IMR-90 (cell line): ENCODE results near the gene PXDC1. TPM values are rescaled to one million over a fixed set of nuclear protein-coding genes. Genes with fewer than 3 reads are reported as not detected.

Experiments used
- ATAC-seq: fragments of 200-7000 bp; cut with Tn5 transposase; 2 replicates; pipeline ENCODE4 v1.9.1; 2020; ENCODE audit warnings: low read depth, mild to moderate bottlenecking, moderate library complexity
- BruUV-seq: library from RNA; stranded (reverse); fragments of 400-500 nt; replicated peaks from 2 replicates; lab custom pipeline; 2021; lab: Mats Ljungman, UMichigan
- CTCF ChIA-PET: fragments of 300-600 bp; formaldehyde crosslinking; extraction: SDS; loops from one replicate; lab custom pipeline; 2021; ENCODE audit warnings: antibody characterized with exemption; lab: Yijun Ruan, JAX
- POLR2A ChIA-PET: fragments of 300-600 bp; sonication (Branson Sonifier 250); formaldehyde crosslinking; loops from one replicate; lab custom pipeline; 2022; ENCODE audit warnings: antibody characterized with exemption; ENCODE audit not compliant: unreplicated experiment; lab: Charles Lee
- DNase-seq: peaks from one replicate; pipeline ENCODE4 v3.0.0; 2013
- H2AFZ ChIP-seq: replicated peaks from 2 replicates; pipeline ENCODE3; 2013; ENCODE audit warnings: low read length, mild to moderate bottlenecking; ENCODE audit not compliant: poor library complexity
- H2AK5ac ChIP-seq: 2 replicates; pipeline ENCODE4 v1.6.1; 2013; ENCODE audit warnings: low read depth, low read length, inconsistent platforms
- H2AK9ac ChIP-seq: replicated peaks from 2 replicates; pipeline ENCODE3; 2013; ENCODE audit warnings: mild to moderate bottlenecking, low read depth, low read length, moderate library complexity; ENCODE audit not compliant: poor library complexity
- H2BK120ac ChIP-seq: 2 replicates; pipeline ENCODE4 v1.6.1; 2013; ENCODE audit warnings: low read depth, low read length, inconsistent platforms
- H2BK15ac ChIP-seq: 3 replicates; pipeline ENCODE4 v1.6.1; 2013; ENCODE audit warnings: low read depth, low read length, inconsistent platforms
- H2BK20ac ChIP-seq: 2 replicates; pipeline ENCODE4 v1.6.1; 2013; ENCODE audit warnings: low read depth, mild to moderate bottlenecking, inconsistent platforms, low read length, moderate library complexity
- H2BK5ac ChIP-seq: 2 replicates; pipeline ENCODE4 v1.6.1; 2013; ENCODE audit warnings: mild to moderate bottlenecking, low read depth, low read length, inconsistent platforms; ENCODE audit not compliant: poor library complexity, severe bottlenecking
- H3K14ac ChIP-seq: replicated peaks from 2 replicates; pipeline ENCODE4 v1.6.1; 2013; ENCODE audit warnings: low read depth, low read length, inconsistent platforms
- H3K18ac ChIP-seq: 2 replicates; pipeline ENCODE4 v1.6.1; 2013; ENCODE audit warnings: low read depth, low read length, control low read depth
- H3K23ac ChIP-seq: 2 replicates; pipeline ENCODE4 v1.6.1; 2013; ENCODE audit warnings: low read depth, low read length, inconsistent platforms
- H3K27ac ChIP-seq: 2 replicates; pipeline ENCODE4 v1.5.1; 2013; ENCODE audit warnings: mild to moderate bottlenecking, control low read depth, low read length; ENCODE audit not compliant: insufficient read depth
- H3K27me3 ChIP-seq: 2 replicates; pipeline ENCODE4 v1.6.1; 2013; ENCODE audit warnings: low read length; ENCODE audit not compliant: control insufficient read depth, insufficient read depth
- H3K36me3 ChIP-seq: 2 replicates; pipeline ENCODE4 v1.6.1; 2013; ENCODE audit warnings: low read length, mixed read lengths; ENCODE audit not compliant: control insufficient read depth, insufficient read depth
- H3K4ac ChIP-seq: 2 replicates; pipeline ENCODE4 v1.6.1; 2013; ENCODE audit warnings: low read depth, low read length, inconsistent platforms
- H3K4me1 ChIP-seq: 2 replicates; pipeline ENCODE4 v1.6.1; 2013; ENCODE audit warnings: low read length, mixed read lengths; ENCODE audit not compliant: control insufficient read depth, insufficient read depth
- H3K4me2 ChIP-seq: 2 replicates; pipeline ENCODE4 v1.6.1; 2013; ENCODE audit warnings: low read depth, mild to moderate bottlenecking, control low read depth, low read length, moderate library complexity
- H3K4me3 ChIP-seq: 2 replicates; pipeline ENCODE4 v1.5.1; 2013; ENCODE audit warnings: low read depth, mild to moderate bottlenecking, control low read depth, low read length, moderate library complexity; ENCODE audit not compliant: insufficient read depth
- H3K56ac ChIP-seq: 2 replicates; pipeline ENCODE4 v1.6.1; 2013; ENCODE audit warnings: low read length, inconsistent platforms; ENCODE audit not compliant: insufficient read depth; ENCODE audit errors: extremely low read depth
- H3K79me1 ChIP-seq, 2 experiments: 2 replicates each; pipeline ENCODE4 v1.6.1; 2013; ENCODE audit warnings: low read length in 2 of 2, inconsistent platforms in 1 of 2, low read depth in 1 of 2
- H3K9ac ChIP-seq: 2 replicates; pipeline ENCODE4 v1.6.1; 2013; ENCODE audit warnings: low read depth, low read length, control low read depth
- H3K9me1 ChIP-seq: 2 replicates; pipeline ENCODE4 v1.6.1; 2013; ENCODE audit warnings: low read length, inconsistent platforms; ENCODE audit not compliant: insufficient read depth
- H3K9me3 ChIP-seq: 2 replicates; pipeline ENCODE4 v1.6.1; 2013; ENCODE audit warnings: low read length; ENCODE audit not compliant: control insufficient read depth, insufficient read depth
- H4K20me1 ChIP-seq: 2 replicates; pipeline ENCODE4 v1.6.1; 2013; ENCODE audit warnings: low read length, inconsistent platforms; ENCODE audit not compliant: insufficient read depth
- H4K5ac ChIP-seq: 2 replicates; pipeline ENCODE4 v1.6.1; 2013; ENCODE audit warnings: mild to moderate bottlenecking, low read depth, low read length, control low read depth
- H4K8ac ChIP-seq, 2 experiments: 2 replicates each; pipeline ENCODE4 v1.6.1; 2013; ENCODE audit warnings: low read depth in 2 of 2, low read length in 2 of 2, control low read depth in 1 of 2, inconsistent platforms in 1 of 2
- H4K91ac ChIP-seq: 2 replicates; pipeline ENCODE4 v1.6.1; 2013; ENCODE audit warnings: low read depth, low read length, inconsistent platforms; ENCODE audit not compliant: insufficient read depth
- BHLHE40 ChIP-seq: fragments of 150-350 bp; IDR thresholded peaks from 2 replicates; pipeline ENCODE4 v1.6.1; 2016; ENCODE audit warnings: mild to moderate bottlenecking, low read depth, low read length
- CEBPB ChIP-seq: IDR thresholded peaks from 2 replicates; pipeline ENCODE4 v1.6.1; 2012; ENCODE audit warnings: low read depth, low read length, improper control_type of control experiment
- FOS ChIP-seq: fragments of 150-350 bp; IDR thresholded peaks from 2 replicates; pipeline ENCODE4 v1.6.1; 2016; ENCODE audit warnings: low read depth, low read length
- MAZ ChIP-seq: IDR thresholded peaks from 2 replicates; pipeline ENCODE4 v1.6.1; 2012; ENCODE audit warnings: low read depth, mild to moderate bottlenecking, low read length, improper control_type of control experiment, moderate library complexity, borderline replicate concordance
- MXI1 ChIP-seq: IDR thresholded peaks from 2 replicates; pipeline ENCODE4 v1.6.1; 2012; ENCODE audit warnings: low read depth, mild to moderate bottlenecking, low read length, moderate library complexity, borderline replicate concordance
- NFE2L2 ChIP-seq: fragments of 150-350 bp; IDR thresholded peaks from 2 replicates; pipeline ENCODE4 v1.6.1; 2016; ENCODE audit warnings: low read depth, mild to moderate bottlenecking, low read length
- POLR2A ChIP-seq: IDR thresholded peaks from 2 replicates; pipeline ENCODE4 v1.6.1; 2012; ENCODE audit warnings: mild to moderate bottlenecking, low read depth, low read length
- RCOR1 ChIP-seq: IDR thresholded peaks from 2 replicates; pipeline ENCODE4 v1.6.1; 2012; ENCODE audit warnings: mild to moderate bottlenecking, low read length, improper control_type of control experiment; ENCODE audit not compliant: insufficient replicate concordance
- RFX5 ChIP-seq: IDR thresholded peaks from 2 replicates; pipeline ENCODE4 v1.8.0; 2012; ENCODE audit warnings: low read depth, mild to moderate bottlenecking, low read length, moderate library complexity
- SMC3 ChIP-seq: fragments of 150-350 bp; IDR thresholded peaks from 2 replicates; pipeline ENCODE4 v1.6.1; 2016; ENCODE audit warnings: low read depth, mild to moderate bottlenecking, antibody characterized with exemption, low read length, moderate library complexity
- WGBS, 2 experiments: methylation state at CpG; one replicate each; pipeline versions ENCODE4 v1.1.5 to v1.1.7; 2013; ENCODE audit warnings: missing lambda C conversion rate in 2 of 2; ENCODE audit not compliant: insufficient read length in 1 of 2; ENCODE audit errors: extremely low coverage in 2 of 2; 5-methylcytosine and 5-hydroxymethylcytosine counted together
- dilution Hi-C: fragments of 300-500 bp; cut with HindIII; formaldehyde crosslinking; loops from one replicate; pipeline ENCODE4 v1.14.3; 2018; ENCODE audit warnings: low sequenced_read_pairs; ENCODE audit not compliant: unreplicated experiment
- in situ Hi-C: fragments of 300-500 bp; cut with MboI; formaldehyde crosslinking; loops from 3 replicates; pipeline ENCODE4 v1.14.3; 2019; ENCODE audit warnings: low sequenced_read_pairs, inconsistent platforms, mixed read lengths
- intact Hi-C: fragments of 100-400 bp; cut with micrococcal nuclease; formaldehyde crosslinking; loops from 2 replicates; pipeline ENCODE4 v1.10.0; 2022
- polyA plus RNA-seq, 3 experiments: library from polyadenylated mRNA; depleted of rRNA; stranded (reverse); fragments of >200 nt; gene quantifications; 2 replicates each; pipeline ENCODE4 v1.2.3, GENCODE V29; 2012; ENCODE audit warnings: low replicate concordance in 1 of 3
- total RNA-seq: library from RNA; depleted of rRNA; stranded (reverse); fragments of >200 nt; gene quantifications from 2 replicates; pipeline ENCODE4 v1.2.3, GENCODE V29; 2012
- TF ChIP-seq, protein P1 (sequence below): fragments of 150-350 bp; IDR thresholded peaks from 2 replicates; pipeline ENCODE4 v1.6.1; 2016; ENCODE audit warnings: low read depth, mild to moderate bottlenecking, low read length, moderate library complexity, borderline replicate concordance
- TF ChIP-seq, protein P2 (sequence below): conservative IDR thresholded peaks from 2 replicates; pipeline ENCODE4 v1.5.1; 2012; ENCODE audit warnings: mild to moderate bottlenecking, low read depth, low read length, improper control_type of control experiment
- TF ChIP-seq, protein P3 (sequence below): fragments of 150-350 bp; IDR thresholded peaks from 2 replicates; pipeline ENCODE4 v1.6.1; 2017; ENCODE audit warnings: mild to moderate bottlenecking, antibody characterized with exemption, low read length, low read depth

The PXDC1 gene
- total and polyA plus RNA-seq, 2 of the 4 experiments (the other 2 are of a cell fraction), result 63.3 to 72.2 TPM

DNA sequence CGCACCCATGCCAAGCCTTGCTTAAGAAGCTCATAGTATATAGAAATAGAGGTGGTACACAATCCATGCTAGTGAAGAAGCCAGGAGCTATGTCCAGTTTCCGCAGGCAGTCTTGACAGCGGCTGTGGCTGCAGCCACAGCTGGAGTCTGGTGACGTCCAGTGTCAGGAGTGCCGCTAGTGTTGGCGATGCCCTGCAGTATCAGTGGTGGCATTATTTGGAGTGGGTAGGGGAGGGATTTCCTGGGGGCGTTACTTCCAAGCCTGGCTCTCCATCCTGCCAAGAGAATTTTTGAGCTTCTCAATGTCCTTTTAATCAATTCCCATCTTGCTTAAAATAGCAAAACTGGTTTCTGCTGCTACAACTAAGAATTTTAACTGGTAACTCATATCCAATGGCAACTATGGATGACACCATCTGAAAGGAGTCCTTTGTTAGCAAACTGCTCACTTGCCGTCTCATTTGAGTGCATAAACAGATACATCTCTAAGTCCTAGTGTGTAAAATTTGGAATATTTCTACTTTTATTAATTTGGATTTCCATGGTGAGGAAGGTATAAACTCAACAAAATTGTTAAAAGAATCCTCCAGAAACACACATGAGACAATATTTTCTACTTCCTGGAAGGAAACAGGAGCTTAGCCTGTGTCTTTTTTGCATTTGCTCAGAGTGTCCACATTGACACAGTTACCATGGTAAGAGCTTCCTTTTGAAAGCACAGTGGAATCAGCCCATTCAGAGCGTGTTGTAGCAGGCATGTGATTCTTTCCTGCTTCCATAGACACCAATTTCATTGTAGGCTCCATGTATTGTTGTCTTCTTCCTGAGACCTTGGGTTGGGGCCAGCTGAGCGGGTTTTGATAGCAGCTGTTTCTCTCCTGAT, 44.6 kb upstream of the PXDC1 start:
- Histone ChIP-seq H3K18ac (peak overlapping the region; percentile 62; the same call in 1 of the 2 replicates), H3K9me1 (peaks cover 21% of the 10 kb centered on the region), H4K91ac (peak overlapping the region; percentile 60; the same call in 1 of the 2 replicates), H2BK20ac (peak overlapping the region; percentile 77), H3K4me1 (peaks cover 15% of the 10 kb centered on the region), H4K20me1 (no peaks in the 10 kb centered on the region), H4K5ac (peak overlapping the region; percentile 77; the same call in 1 of the 2 replicates), H3K36me3 (no peaks in the 10 kb centered on the region), H4K8ac (peak overlapping the region in 1 of 2 experiments; percentile 59; a peak in 1 of 4 replicates), H3K27me3 (no peaks in the 10 kb centered on the region), H3K4ac (peak overlapping the region; percentile 51), H3K9ac (no peak overlapping the region), H2BK120ac (peak overlapping the region; percentile 79), H3K14ac (peak overlapping the region; percentile 64; the same call in 1 of the 2 replicates), H3K79me1 (no peaks in the 10 kb centered on the region; a peak in 1 of 4 replicates), H3K56ac (no peak overlapping the region), H2AFZ (no peak overlapping the region), H2AK9ac (peak overlapping the region; percentile 5), H3K23ac (peak overlapping the region; percentile 68; the same call in 1 of the 2 replicates), H2BK15ac (peak overlapping the region; percentile 95; the same call in 2 of the 3 replicates), H2BK5ac (no peak overlapping the region), H3K9me3 (no peaks in the 10 kb centered on the region), H3K27ac (no peak overlapping the region), H3K4me2 (no peak overlapping the region), H2AK5ac (peak overlapping the region; percentile 75; the same call in 1 of the 2 replicates), H3K4me3 (no peak overlapping the region)
- 100% methylated on average over 3 of the region's 10 CpGs; no CpG with 5 or more reads in 1 of the 2 experiments for WGBS, 2 experiments
- CTCF ChIA-PET, result interaction anchor here (0.6 kb wide), 1 partner anchor 191 kb away, joined by 7 read pairs; no protein-coding TSS in a partner anchor
- no TSS peak for BruUV-seq
- ATAC-seq (no peak), DNase-seq (no peak)
- in situ Hi-C loops (no loop called here), dilution Hi-C loops (no loop called here), intact Hi-C loops (no loop called here)
- POLR2A ChIA-PET, result no interaction called here
- no peak for TF ChIP-seq RFX5
- no peak for TF ChIP-seq CEBPB
- no peak for TF ChIP-seq SMC3
- TF ChIP-seq NFE2L2, result no peak
- TF ChIP-seq POLR2A, result no peak
- no peak for TF ChIP-seq FOS
- no peak for TF ChIP-seq MAZ
- TF ChIP-seq, protein P1, sequence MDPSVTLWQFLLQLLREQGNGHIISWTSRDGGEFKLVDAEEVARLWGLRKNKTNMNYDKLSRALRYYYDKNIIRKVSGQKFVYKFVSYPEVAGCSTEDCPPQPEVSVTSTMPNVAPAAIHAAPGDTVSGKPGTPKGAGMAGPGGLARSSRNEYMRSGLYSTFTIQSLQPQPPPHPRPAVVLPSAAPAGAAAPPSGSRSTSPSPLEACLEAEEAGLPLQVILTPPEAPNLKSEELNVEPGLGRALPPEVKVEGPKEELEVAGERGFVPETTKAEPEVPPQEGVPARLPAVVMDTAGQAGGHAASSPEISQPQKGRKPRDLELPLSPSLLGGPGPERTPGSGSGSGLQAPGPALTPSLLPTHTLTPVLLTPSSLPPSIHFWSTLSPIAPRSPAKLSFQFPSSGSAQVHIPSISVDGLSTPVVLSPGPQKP, result no peak
- no peak for TF ChIP-seq BHLHE40
- no peak for TF ChIP-seq MXI1
- no peak for TF ChIP-seq RCOR1
- TF ChIP-seq, protein P2, sequence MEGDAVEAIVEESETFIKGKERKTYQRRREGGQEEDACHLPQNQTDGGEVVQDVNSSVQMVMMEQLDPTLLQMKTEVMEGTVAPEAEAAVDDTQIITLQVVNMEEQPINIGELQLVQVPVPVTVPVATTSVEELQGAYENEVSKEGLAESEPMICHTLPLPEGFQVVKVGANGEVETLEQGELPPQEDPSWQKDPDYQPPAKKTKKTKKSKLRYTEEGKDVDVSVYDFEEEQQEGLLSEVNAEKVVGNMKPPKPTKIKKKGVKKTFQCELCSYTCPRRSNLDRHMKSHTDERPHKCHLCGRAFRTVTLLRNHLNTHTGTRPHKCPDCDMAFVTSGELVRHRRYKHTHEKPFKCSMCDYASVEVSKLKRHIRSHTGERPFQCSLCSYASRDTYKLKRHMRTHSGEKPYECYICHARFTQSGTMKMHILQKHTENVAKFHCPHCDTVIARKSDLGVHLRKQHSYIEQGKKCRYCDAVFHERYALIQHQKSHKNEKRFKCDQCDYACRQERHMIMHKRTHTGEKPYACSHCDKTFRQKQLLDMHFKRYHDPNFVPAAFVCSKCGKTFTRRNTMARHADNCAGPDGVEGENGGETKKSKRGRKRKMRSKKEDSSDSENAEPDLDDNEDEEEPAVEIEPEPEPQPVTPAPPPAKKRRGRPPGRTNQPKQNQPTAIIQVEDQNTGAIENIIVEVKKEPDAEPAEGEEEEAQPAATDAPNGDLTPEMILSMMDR, result no peak
- TF ChIP-seq, protein P3, sequence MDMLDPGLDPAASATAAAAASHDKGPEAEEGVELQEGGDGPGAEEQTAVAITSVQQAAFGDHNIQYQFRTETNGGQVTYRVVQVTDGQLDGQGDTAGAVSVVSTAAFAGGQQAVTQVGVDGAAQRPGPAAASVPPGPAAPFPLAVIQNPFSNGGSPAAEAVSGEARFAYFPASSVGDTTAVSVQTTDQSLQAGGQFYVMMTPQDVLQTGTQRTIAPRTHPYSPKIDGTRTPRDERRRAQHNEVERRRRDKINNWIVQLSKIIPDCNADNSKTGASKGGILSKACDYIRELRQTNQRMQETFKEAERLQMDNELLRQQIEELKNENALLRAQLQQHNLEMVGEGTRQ, result no peak
